Caco-2 (cell line): ENCODE measurements around the gene YY2. TPM values are rescaled to one million over a fixed set of nuclear protein-coding genes. Genes with fewer than 3 reads are reported as not detected.

Experiments
- BruUV-seq: library from RNA; stranded (reverse); fragments of 400-500 nt; replicated peaks from 2 replicates; lab custom pipeline; 2021; lab: Mats Ljungman, UMichigan
- CTCF ChIA-PET: fragments of 300-600 bp; sonication (Branson Sonifier 250); formaldehyde crosslinking; loops from one replicate; lab custom pipeline; 2022; ENCODE audit warnings: antibody characterized with exemption; lab: Charles Lee
- POLR2A ChIA-PET: fragments of 300-600 bp; sonication (Branson Sonifier 250); formaldehyde crosslinking; loops from one replicate; lab custom pipeline; 2022; ENCODE audit warnings: antibody characterized with exemption; lab: Charles Lee
- DNase-seq, 2 experiments: peaks; one replicate each; pipeline versions ENCODE4 v3.0.0 to v3.0.0-alpha.2; 2020 to 2022
- H3K27me3 ChIP-seq: replicated peaks from 2 replicates; pipeline ENCODE4 v1.6.0; 2011; ENCODE audit warnings: low read length; ENCODE audit not compliant: control insufficient read depth, insufficient read depth
- H3K36me3 ChIP-seq: 2 replicates; pipeline ENCODE4 v1.5.1; 2011; ENCODE audit warnings: low read length; ENCODE audit not compliant: control insufficient read depth, insufficient read depth
- H3K4me1 ChIP-seq: fragments of 250-450 bp; sonication (Bioruptor Pico); 2 replicates; pipeline ENCODE4 v1.5.1; 2020; ENCODE audit warnings: mild to moderate bottlenecking
- H3K4me3 ChIP-seq: 2 replicates; pipeline ENCODE4 v1.5.1; 2011; ENCODE audit warnings: low read depth, mild to moderate bottlenecking, control low read depth, low read length
- H3K9me3 ChIP-seq: fragments of 250-450 bp; sonication (Bioruptor Pico); 2 replicates; pipeline ENCODE4 v1.5.1; 2020; ENCODE audit warnings: mild to moderate bottlenecking, moderate library complexity
- H3K27ac Mint-ChIP-seq: one replicate; pipeline ENCODE4 v1.8.0; 2022; ENCODE audit warnings: mixed read lengths; ENCODE audit not compliant: unreplicated experiment
- H3K27me3 Mint-ChIP-seq: one replicate; pipeline ENCODE4 v1.8.0; 2022; ENCODE audit warnings: mixed read lengths; ENCODE audit not compliant: insufficient read depth, unreplicated experiment
- H3K36me3 Mint-ChIP-seq: one replicate; pipeline ENCODE4 v1.8.0; 2022; ENCODE audit warnings: mild to moderate bottlenecking, mixed read lengths; ENCODE audit not compliant: insufficient read depth, unreplicated experiment
- H3K4me1 Mint-ChIP-seq: one replicate; pipeline ENCODE4 v1.8.0; 2022; ENCODE audit warnings: low read depth, mixed read lengths; ENCODE audit not compliant: unreplicated experiment
- H3K4me3 Mint-ChIP-seq: one replicate; pipeline ENCODE4 v1.8.0; 2022; ENCODE audit warnings: mild to moderate bottlenecking, moderate library complexity, mixed read lengths; ENCODE audit not compliant: unreplicated experiment
- H3K9me3 Mint-ChIP-seq: one replicate; pipeline ENCODE4 v1.8.0; 2022; ENCODE audit warnings: mixed read lengths; ENCODE audit not compliant: unreplicated experiment
- intact Hi-C: fragments of 100-400 bp; cut with micrococcal nuclease; formaldehyde crosslinking; loops from one replicate; pipeline ENCODE4 v1.10.0; 2022; ENCODE audit not compliant: unreplicated experiment
- total RNA-seq: library from RNA; stranded (reverse); gene quantifications from 2 replicates; pipeline ENCODE4 v1.2.3, GENCODE V29; 2022
- TF ChIP-seq, protein P1 (sequence below), 2 experiments: fragments of 200-600 bp in 1 of 2; IDR thresholded peaks; 1 replicate in 1 of 2; 2 replicates in 1 of 2; pipeline versions ENCODE4 v1.5.1 to v1.8.0; 2011 to 2022; ENCODE audit warnings: antibody characterized with exemption in 1 of 2, control low read depth in 1 of 2, inconsistent platforms in 1 of 2, low read depth in 1 of 2, low read length in 1 of 2, mild to moderate bottlenecking in 1 of 2, moderate library complexity in 1 of 2; ENCODE audit not compliant: insufficient read depth in 1 of 2, severe bottlenecking in 1 of 2, unreplicated experiment in 1 of 2

The YY2 gene
- total RNA-seq, 1 experiment from 2014 or later, result 3.9 TPM

DNA sequence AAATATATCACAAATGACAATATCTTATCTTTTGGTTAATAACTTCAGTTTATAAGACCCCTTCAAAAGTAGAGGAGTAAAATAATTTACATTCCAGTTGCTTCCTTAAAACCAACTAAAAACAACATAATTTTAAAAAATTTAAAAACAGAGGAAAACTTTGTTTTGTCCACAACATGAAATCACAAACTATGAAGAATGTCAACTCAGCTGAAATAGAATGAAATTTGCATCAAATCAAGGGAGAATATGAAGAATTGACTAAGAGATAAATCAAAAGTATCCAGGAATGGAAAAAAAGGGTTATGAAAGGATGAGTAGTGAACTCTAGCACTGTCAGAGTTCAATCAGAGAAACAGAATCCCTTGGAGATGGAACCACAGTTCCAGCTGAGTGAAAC, 2.2 kb upstream of the YY2 start:
- BruUV-seq, result no TSS peak
- H3K9me3 Mint-ChIP-seq, result no peaks in the 10 kb centered on the region
- Histone ChIP-seq H3K4me1 (no peaks in the 10 kb centered on the region), H3K36me3 (no peaks in the 10 kb centered on the region), H3K27me3 (no peaks in the 10 kb centered on the region), H3K4me3 (no peak overlapping the region), H3K9me3 (no peaks in the 10 kb centered on the region)
- no peak for DNase-seq
- no peaks in the 10 kb centered on the region for H3K27me3 Mint-ChIP-seq
- POLR2A ChIA-PET, result no interaction called here
- TF ChIP-seq, protein P1, sequence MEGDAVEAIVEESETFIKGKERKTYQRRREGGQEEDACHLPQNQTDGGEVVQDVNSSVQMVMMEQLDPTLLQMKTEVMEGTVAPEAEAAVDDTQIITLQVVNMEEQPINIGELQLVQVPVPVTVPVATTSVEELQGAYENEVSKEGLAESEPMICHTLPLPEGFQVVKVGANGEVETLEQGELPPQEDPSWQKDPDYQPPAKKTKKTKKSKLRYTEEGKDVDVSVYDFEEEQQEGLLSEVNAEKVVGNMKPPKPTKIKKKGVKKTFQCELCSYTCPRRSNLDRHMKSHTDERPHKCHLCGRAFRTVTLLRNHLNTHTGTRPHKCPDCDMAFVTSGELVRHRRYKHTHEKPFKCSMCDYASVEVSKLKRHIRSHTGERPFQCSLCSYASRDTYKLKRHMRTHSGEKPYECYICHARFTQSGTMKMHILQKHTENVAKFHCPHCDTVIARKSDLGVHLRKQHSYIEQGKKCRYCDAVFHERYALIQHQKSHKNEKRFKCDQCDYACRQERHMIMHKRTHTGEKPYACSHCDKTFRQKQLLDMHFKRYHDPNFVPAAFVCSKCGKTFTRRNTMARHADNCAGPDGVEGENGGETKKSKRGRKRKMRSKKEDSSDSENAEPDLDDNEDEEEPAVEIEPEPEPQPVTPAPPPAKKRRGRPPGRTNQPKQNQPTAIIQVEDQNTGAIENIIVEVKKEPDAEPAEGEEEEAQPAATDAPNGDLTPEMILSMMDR (IDR thresholded peaks at IDR 0.05; ENCODE audit: insufficient read depth in 1 of 2, low read depth in 1 of 2, low read length in 1 of 2, severe bottlenecking in 1 of 2, unreplicated experiment in 1 of 2), result no peak
- H3K4me1 Mint-ChIP-seq, result no peaks in the 10 kb centered on the region
- CTCF ChIA-PET, result no interaction called here
- H3K36me3 Mint-ChIP-seq, result peaks cover 11% of the 10 kb centered on the region
- H3K27ac Mint-ChIP-seq, result no peak overlapping the region
- H3K4me3 Mint-ChIP-seq, result no peak overlapping the region
- intact Hi-C loops, result no loop called here

DNA sequence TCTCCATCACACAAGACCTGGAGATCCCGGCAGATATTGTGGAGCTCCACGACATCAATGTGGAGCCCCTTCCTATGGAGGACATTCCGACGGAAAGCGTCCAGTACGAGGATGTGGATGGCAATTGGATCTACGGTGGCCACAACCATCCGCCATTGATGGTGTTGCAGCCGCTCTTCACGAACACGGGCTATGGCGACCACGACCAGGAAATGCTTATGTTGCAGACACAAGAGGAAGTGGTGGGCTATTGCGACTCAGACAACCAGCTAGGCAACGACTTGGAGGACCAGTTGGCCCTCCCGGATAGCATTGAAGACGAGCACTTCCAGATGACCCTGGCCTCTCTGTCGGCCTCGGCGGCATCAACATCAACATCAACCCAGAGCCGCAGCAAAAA, 717 bp downstream of the YY2 start:
- intact Hi-C loops, result no loop called here
- Mint-ChIP-seq H3K27me3 (no peaks in the 10 kb centered on the region), H3K4me3 (no peak overlapping the region), H3K36me3 (peaks cover 15% of the 10 kb centered on the region), H3K27ac (no peak overlapping the region), H3K4me1 (no peaks in the 10 kb centered on the region), H3K9me3 (no peaks in the 10 kb centered on the region)
- no peaks in the 10 kb centered on the region for H3K9me3 ChIP-seq
- ChIA-PET CTCF (no interaction called here), POLR2A (no interaction called here)
- no peaks in the 10 kb centered on the region for H3K36me3 ChIP-seq
- no peak for DNase-seq
- no TSS peak for BruUV-seq
- H3K4me3 ChIP-seq, result no peak overlapping the region
- H3K27me3 ChIP-seq, result no peaks in the 10 kb centered on the region
- no peaks in the 10 kb centered on the region for H3K4me1 ChIP-seq
- TF ChIP-seq, protein P1 (IDR thresholded peaks at IDR 0.05; ENCODE audit: insufficient read depth in 1 of 2, low read depth in 1 of 2, low read length in 1 of 2, severe bottlenecking in 1 of 2, unreplicated experiment in 1 of 2), result no peak

DNA sequence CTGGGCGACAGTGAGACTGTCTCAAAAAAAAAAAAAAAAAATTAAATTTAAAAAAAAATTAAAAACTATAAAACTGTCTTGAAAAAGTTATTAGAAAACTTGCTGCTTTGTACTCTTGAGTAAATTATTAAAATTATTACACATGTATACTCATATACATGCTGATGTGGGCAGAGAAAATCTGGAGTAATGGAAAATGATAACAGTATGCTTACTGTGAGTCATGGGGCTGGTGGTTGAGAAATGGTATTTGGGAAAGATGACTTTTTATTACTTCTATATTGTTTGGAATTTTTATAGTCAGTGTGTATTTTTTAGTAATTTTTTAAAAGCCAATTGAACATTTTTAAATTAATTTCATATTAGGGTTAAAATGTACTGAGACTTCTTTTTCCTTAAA, 7.5 kb downstream of the YY2 start:
- Mint-ChIP-seq H3K4me3 (no peak overlapping the region), H3K9me3 (no peaks in the 10 kb centered on the region), H3K36me3 (peaks cover 6% of the 10 kb centered on the region), H3K27me3 (no peaks in the 10 kb centered on the region), H3K27ac (no peak overlapping the region), H3K4me1 (no peaks in the 10 kb centered on the region)
- no peaks in the 10 kb centered on the region for H3K36me3 ChIP-seq
- TF ChIP-seq, protein P1 (IDR thresholded peaks at IDR 0.05; ENCODE audit: insufficient read depth in 1 of 2, low read depth in 1 of 2, low read length in 1 of 2, severe bottlenecking in 1 of 2, unreplicated experiment in 1 of 2), result no peak
- no TSS peak for BruUV-seq
- H3K9me3 ChIP-seq, result no peaks in the 10 kb centered on the region
- H3K27me3 ChIP-seq, result no peaks in the 10 kb centered on the region
- ChIA-PET POLR2A (no interaction called here), CTCF (no interaction called here)
- intact Hi-C loops, result no loop called here
- H3K4me3 ChIP-seq, result no peak overlapping the region
- no peaks in the 10 kb centered on the region for H3K4me1 ChIP-seq
- DNase-seq, result no peak
